CD14-positive monocyte (primary cell): ENCODE results near the gene HDAC4. TPM values are rescaled to one million over a fixed set of nuclear protein-coding genes. Genes with fewer than 3 reads are reported as not detected.

Experiments
- DNase-seq, 3 donors: peaks; one replicate each; pipeline ENCODE4 v3.0.0-alpha.2; 2011 to 2022
- H2AFZ ChIP-seq: 2 replicates; pipeline ENCODE4 v1.6.0; 2012; ENCODE audit warnings: mild to moderate bottlenecking, low read depth, low read length, inconsistent platforms; ENCODE audit not compliant: insufficient read depth, poor library complexity, severe bottlenecking
- H3K27ac ChIP-seq, 2 donors: 1 replicate in 1 of 2; 2 replicates in 1 of 2; pipeline ENCODE4 v1.5.1; 2012 to 2013; ENCODE audit warnings: low read length in 2 of 2, control low read depth in 1 of 2, inconsistent platforms in 1 of 2, low read depth in 1 of 2, mild to moderate bottlenecking in 1 of 2
- H3K27me3 ChIP-seq, 2 donors: one replicate each; pipeline versions ENCODE4 v1.6.0 to v1.6.1; 2011 to 2013; ENCODE audit warnings: low read length in 2 of 2; ENCODE audit not compliant: control insufficient read depth in 2 of 2, insufficient read depth in 2 of 2
- H3K36me3 ChIP-seq, 2 donors: replicated peaks in 1 of 2; 1 replicate in 1 of 2; 2 replicates in 1 of 2; pipeline versions ENCODE4 v1.5.1 to v1.6.1; 2012 to 2013; ENCODE audit warnings: low read length in 2 of 2, control low read depth in 1 of 2, inconsistent platforms in 1 of 2, mild to moderate bottlenecking in 1 of 2; ENCODE audit not compliant: insufficient read depth in 2 of 2, control insufficient read depth in 1 of 2
- H3K4me1 ChIP-seq, 2 donors: 1 replicate in 1 of 2; 2 replicates in 1 of 2; pipeline versions ENCODE4 v1.5.1 to v1.6.1; 2012 to 2013; ENCODE audit warnings: low read length in 2 of 2, control low read depth in 1 of 2, inconsistent platforms in 1 of 2, mild to moderate bottlenecking in 1 of 2, moderate library complexity in 1 of 2; ENCODE audit not compliant: insufficient read depth in 2 of 2, control insufficient read depth in 1 of 2
- H3K4me2 ChIP-seq: replicated peaks from 2 replicates; pipeline ENCODE3; 2012; ENCODE audit warnings: low read length, moderate library complexity, mild to moderate bottlenecking; ENCODE audit not compliant: poor library complexity, severe bottlenecking; ENCODE audit errors: extremely low read depth
- H3K4me3 ChIP-seq, 3 experiments: fragments of 200-600 bp in 1 of 3; sonication (generic) in 1 of 3; replicated peaks in 1 of 3; 1 replicate in 2 of 3; 2 replicates in 1 of 3; pipeline ENCODE4 v1.5.1; 2011 to 2013; ENCODE audit warnings: low read length in 3 of 3, mild to moderate bottlenecking in 3 of 3, control low read depth in 2 of 3, low read depth in 2 of 3, inconsistent platforms in 1 of 3, moderate library complexity in 1 of 3
- H3K79me2 ChIP-seq: 2 replicates; pipeline ENCODE4 v1.6.0; 2012; ENCODE audit warnings: mild to moderate bottlenecking, control low read depth, inconsistent platforms, low read length, moderate library complexity; ENCODE audit not compliant: insufficient read depth
- H3K9ac ChIP-seq: 2 replicates; pipeline ENCODE4 v1.6.0; 2017; ENCODE audit warnings: low read length, mild to moderate bottlenecking; ENCODE audit not compliant: insufficient read depth, poor library complexity, severe bottlenecking
- H3K9me3 ChIP-seq, 2 donors: replicated peaks in 1 of 2; 1 replicate in 1 of 2; 2 replicates in 1 of 2; pipeline versions ENCODE4 v1.5.1 to v1.6.1; 2012 to 2013; ENCODE audit warnings: low read length in 2 of 2, control low read depth in 1 of 2; ENCODE audit not compliant: control insufficient read depth in 1 of 2, insufficient read depth in 1 of 2
- H4K20me1 ChIP-seq: 2 replicates; pipeline ENCODE4 v1.6.0; 2012; ENCODE audit warnings: mild to moderate bottlenecking, low read length, control low read depth, moderate library complexity; ENCODE audit not compliant: insufficient read depth
- H3K27ac Mint-ChIP-seq, 7 donors: one replicate each; pipeline ENCODE4 v1.8.0; 2020; ENCODE audit warnings: mild to moderate bottlenecking in 7 of 7, mixed read lengths in 7 of 7, moderate library complexity in 6 of 7, inconsistent platforms in 2 of 7
- H3K27me3 Mint-ChIP-seq, 3 donors: one replicate each; pipeline ENCODE4 v1.8.0; 2021 to 2022; ENCODE audit warnings: low read depth in 3 of 3, mild to moderate bottlenecking in 3 of 3, mixed read lengths in 3 of 3, moderate library complexity in 3 of 3, inconsistent platforms in 1 of 3
- H3K36me3 Mint-ChIP-seq, 2 donors: one replicate each; pipeline ENCODE4 v1.8.0; 2020; ENCODE audit warnings: mixed read lengths in 2 of 2, inconsistent platforms in 1 of 2, mild to moderate bottlenecking in 1 of 2
- H3K4me1 Mint-ChIP-seq: one replicate; pipeline ENCODE4 v1.8.0; 2020; ENCODE audit warnings: mild to moderate bottlenecking, mixed read lengths
- H3K4me3 Mint-ChIP-seq, 2 donors: one replicate each; pipeline ENCODE4 v1.8.0; 2020; ENCODE audit warnings: mild to moderate bottlenecking in 2 of 2, mixed read lengths in 2 of 2, moderate library complexity in 1 of 2
- H3K9me3 Mint-ChIP-seq, 7 donors: one replicate each; pipeline ENCODE4 v1.8.0; 2020 to 2022; ENCODE audit warnings: mixed read lengths in 7 of 7, mild to moderate bottlenecking in 6 of 7, moderate library complexity in 6 of 7, inconsistent platforms in 2 of 7
- WGBS: methylation state at CpG from one replicate; pipeline ENCODE4 v1.1.5; 2013; ENCODE audit warnings: missing lambda C conversion rate; ENCODE audit not compliant: insufficient coverage; 5-methylcytosine and 5-hydroxymethylcytosine counted together
- intact Hi-C, 2 donors: fragments of 100-400 bp; cut with micrococcal nuclease; formaldehyde crosslinking; loops; one replicate each; pipeline versions ENCODE4 v1.15.0 to v1.15.1; 2023
- polyA plus RNA-seq, 3 donors: library from polyadenylated mRNA; depleted of rRNA in 1 of 3; unstranded in 2 of 3; stranded (reverse) in 1 of 3; fragments of 300-500 nt in 2 of 3; fragments of >200 nt in 1 of 3; fragmentation: Illumina TruSeq in 2 of 3; gene quantifications; 1 replicate in 2 of 3; 2 replicates in 1 of 3; pipeline ENCODE4 v1.2.3, GENCODE V29; 2012 to 2021
- TF ChIP-seq, protein P1 (sequence below): fragments of 200-600 bp; IDR thresholded peaks from one replicate; pipeline ENCODE4 v1.8.0; 2022; ENCODE audit warnings: antibody characterized with exemption, mild to moderate bottlenecking

The HDAC4 gene
- polyA plus RNA-seq, 3 donors = 3.3 to 23.0 (median 4.5) TPM

DNA sequence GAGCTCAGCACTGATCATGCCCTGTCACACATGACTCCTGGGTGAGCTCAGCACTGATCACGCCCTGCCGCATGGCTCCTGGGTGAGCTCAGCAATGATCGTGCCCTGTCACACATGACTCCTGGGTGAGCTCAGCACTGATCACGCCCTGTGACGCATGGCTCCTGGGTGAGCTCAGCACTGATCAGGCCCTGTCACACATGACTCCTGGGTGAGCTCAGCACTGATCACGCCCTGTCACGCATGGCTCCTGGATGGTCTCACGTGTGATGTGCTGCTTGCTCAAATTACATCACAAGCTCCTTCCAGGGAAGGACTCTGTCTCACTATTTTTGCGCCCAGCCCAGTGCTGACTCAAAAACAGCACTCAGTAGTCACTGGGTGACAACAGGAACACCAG lies 258.0 kb downstream of the HDAC4 start:
- intact Hi-C loops = loop anchor here in 1 of 2 donors (5.0 kb wide), 1 partner anchor 849 kb away; no protein-coding TSS in a partner anchor
- no peaks in the 10 kb centered on the region for H3K4me1 Mint-ChIP-seq

DNA sequence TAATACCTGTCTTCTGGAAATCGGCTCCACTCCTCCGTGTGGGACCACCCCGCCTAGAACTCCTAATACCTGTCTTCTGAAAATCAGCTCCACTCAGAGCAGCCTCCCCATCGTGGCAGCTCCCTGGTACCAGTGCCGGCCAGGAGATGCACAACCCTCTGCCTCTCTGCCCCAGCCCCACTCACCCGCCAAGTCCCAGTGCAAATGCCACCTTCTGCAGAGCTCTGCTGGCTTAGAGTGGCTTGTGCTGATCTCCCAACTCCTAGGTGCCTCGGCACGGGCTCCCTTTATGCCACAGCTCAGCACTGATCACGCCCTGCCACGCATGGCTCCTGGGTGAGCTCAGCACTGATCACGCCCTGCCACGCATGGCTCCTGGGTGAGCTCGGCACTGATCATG lies 258.5 kb downstream of the HDAC4 start:
- H3K4me1 Mint-ChIP-seq = no peaks in the 10 kb centered on the region
- Histone ChIP-seq H4K20me1 (peaks cover 60% of the 10 kb centered on the region), H3K4me2 (no peak overlapping the region), H3K36me3 (peaks cover 98 to 100% of the 10 kb centered on the region in 2 donors), H3K9ac (no peak overlapping the region), H3K4me1 (no peaks in the 10 kb centered on the region), H3K9me3 (no peaks in the 10 kb centered on the region), H3K4me3 (no peak overlapping the region), H2AFZ (no peak overlapping the region), H3K27ac (peak overlapping the region in 1 of 2 donors; percentile 65), H3K79me2 (peaks cover 18% of the 10 kb centered on the region), H3K27me3 (no peaks in the 10 kb centered on the region)
- 98% methylated on average over 13 of the region's 13 CpGs for WGBS
- H3K27ac Mint-ChIP-seq = peak overlapping the region in 3 of 7 donors; percentile 5 to 15 (median 9)
- no peak for DNase-seq
- TF ChIP-seq, protein P1, sequence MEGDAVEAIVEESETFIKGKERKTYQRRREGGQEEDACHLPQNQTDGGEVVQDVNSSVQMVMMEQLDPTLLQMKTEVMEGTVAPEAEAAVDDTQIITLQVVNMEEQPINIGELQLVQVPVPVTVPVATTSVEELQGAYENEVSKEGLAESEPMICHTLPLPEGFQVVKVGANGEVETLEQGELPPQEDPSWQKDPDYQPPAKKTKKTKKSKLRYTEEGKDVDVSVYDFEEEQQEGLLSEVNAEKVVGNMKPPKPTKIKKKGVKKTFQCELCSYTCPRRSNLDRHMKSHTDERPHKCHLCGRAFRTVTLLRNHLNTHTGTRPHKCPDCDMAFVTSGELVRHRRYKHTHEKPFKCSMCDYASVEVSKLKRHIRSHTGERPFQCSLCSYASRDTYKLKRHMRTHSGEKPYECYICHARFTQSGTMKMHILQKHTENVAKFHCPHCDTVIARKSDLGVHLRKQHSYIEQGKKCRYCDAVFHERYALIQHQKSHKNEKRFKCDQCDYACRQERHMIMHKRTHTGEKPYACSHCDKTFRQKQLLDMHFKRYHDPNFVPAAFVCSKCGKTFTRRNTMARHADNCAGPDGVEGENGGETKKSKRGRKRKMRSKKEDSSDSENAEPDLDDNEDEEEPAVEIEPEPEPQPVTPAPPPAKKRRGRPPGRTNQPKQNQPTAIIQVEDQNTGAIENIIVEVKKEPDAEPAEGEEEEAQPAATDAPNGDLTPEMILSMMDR = no peak
- H3K4me3 Mint-ChIP-seq = no peak overlapping the region
- intact Hi-C loops = loop anchor here in 1 of 2 donors (5.0 kb wide), 1 partner anchor 850 kb away; no protein-coding TSS in a partner anchor
- H3K36me3 Mint-ChIP-seq = peaks cover 85 to 100% of the 10 kb centered on the region in 2 donors
- peaks cover 0 to 2% (median 1%) of the 10 kb centered on the region in 3 donors for H3K27me3 Mint-ChIP-seq
- H3K9me3 Mint-ChIP-seq = no peaks in the 10 kb centered on the region

More for the DNA sequence above, 258.0 kb downstream of the HDAC4 start:
- Histone ChIP-seq H2AFZ (no peak overlapping the region), H3K36me3 (peaks cover 98 to 100% of the 10 kb centered on the region in 2 donors), H3K9me3 (no peaks in the 10 kb centered on the region), H3K9ac (no peak overlapping the region), H3K4me1 (no peaks in the 10 kb centered on the region), H4K20me1 (peaks cover 60% of the 10 kb centered on the region), H3K27ac (peak overlapping the region in 1 of 2 donors; percentile 65), H3K79me2 (peaks cover 18% of the 10 kb centered on the region), H3K27me3 (no peaks in the 10 kb centered on the region), H3K4me2 (no peak overlapping the region), H3K4me3 (no peak overlapping the region)
- Mint-ChIP-seq H3K4me3 (no peak overlapping the region), H3K27me3 (peaks cover 0 to 2% (median 1%) of the 10 kb centered on the region in 3 donors), H3K27ac (peak overlapping the region in 5 of 7 donors; percentile 23 to 68 (median 50)), H3K9me3 (no peaks in the 10 kb centered on the region), H3K36me3 (peaks cover 85 to 100% of the 10 kb centered on the region in 2 donors)
- DNase-seq = no peak
- WGBS = over 99% methylated on average over 9 of the region's 9 CpGs
- TF ChIP-seq, protein P1 = no peak
